Left lobe of liver (tissue), 2 donors: Measurements from ENCODE around the gene TESK2. TPM values are rescaled to one million over a fixed set of nuclear protein-coding genes. Genes with fewer than 3 reads are reported as not detected.
"Not testable (repeated sequence)": the region's sequence is repeated elsewhere in the genome, so short reads cannot be mapped to it uniquely, and the experiment has no call there.

Experiments
- ATAC-seq: fragments of 200-7000 bp; cut with Tn5 transposase; one replicate; pipeline ENCODE4 v1.9.1; 2020; ENCODE audit warnings: mild to moderate bottlenecking, moderate library complexity
- DNase-seq: peaks from one replicate; pipeline ENCODE4 v3.0.0-alpha.2; 2020; ENCODE audit warnings: low spot score
- total RNA-seq: library from RNA; stranded (reverse); gene quantifications from one replicate; pipeline ENCODE4 v1.2.1, GENCODE V29; 2021
- donor health status: DM: no; HTN: no; CAD: no; lungs with moderate emphysema.
- donor health status: DM: no; HTN: yes; CAD: no.

The TESK2 gene
- total RNA-seq, 1 donor from 2014 or later, result 7.0 TPM

GRCh38 chr1:45478121-45478814 is 12.7 kb downstream of the TESK2 start:
- ATAC-seq, result no peak
- no peak for DNase-seq

GRCh38 chr1:45477646-45478045 is 13.3 kb downstream of the TESK2 start:
- ATAC-seq (no peak), DNase-seq (no peak)

GRCh38 chr1:45474194-45474593 is 16.8 kb downstream of the TESK2 start:
- DNase-seq, ATAC-seq: not testable (repeated sequence)

GRCh38 chr1:45473302-45473701 is 17.7 kb downstream of the TESK2 start:
- no peak for ATAC-seq
- DNase-seq, result no peak

GRCh38 chr1:45470306-45470798 is 20.6 kb downstream of the TESK2 start:
- ATAC-seq (no peak), DNase-seq (no peak)

GRCh38 chr1:45467353-45467752 is 23.6 kb downstream of the TESK2 start:
- not testable (repeated sequence) for ATAC-seq, DNase-seq

GRCh38 chr1:45465277-45465676 is 25.7 kb downstream of the TESK2 start:
- ATAC-seq (no peak), DNase-seq (no peak)

GRCh38 chr1:45458894-45459293 is 32.1 kb downstream of the TESK2 start:
- no peak for DNase-seq
- ATAC-seq, result no peak

GRCh38 chr1:45456531-45456930 is 34.4 kb downstream of the TESK2 start:
- ATAC-seq (peak; percentile 68), DNase-seq (no peak)

- no peak for ATAC-seq
These were observed 35.8 kb downstream of the TESK2 start for GRCh38 chr1:45455162-45455561.

GRCh38 chr1:45454464-45454863 is 36.5 kb downstream of the TESK2 start:
- DNase-seq, result no peak
- ATAC-seq, result no peak

More at GRCh38 chr1:45455162-45455561, 35.8 kb downstream of the TESK2 start:
- no peak for DNase-seq

- ATAC-seq, result no peak
- DNase-seq, result no peak
These were observed 38.5 kb downstream of the TESK2 start for GRCh38 chr1:45452503-45452902.

GRCh38 chr1:45448357-45448756 is 42.6 kb downstream of the TESK2 start:
- ATAC-seq (no peak), DNase-seq (no peak)

GRCh38 chr1:45446950-45447672 is 43.9 kb downstream of the TESK2 start:
- ATAC-seq, result peak; percentile 13

GRCh38 chr1:45446530-45446929 is 44.4 kb downstream of the TESK2 start:
- ATAC-seq (peak; percentile 69), DNase-seq (no peak)

More at GRCh38 chr1:45446950-45447672, 43.9 kb downstream of the TESK2 start:
- DNase-seq, result no peak

- no peak for ATAC-seq
- no peak for DNase-seq
These were observed 46.3 kb downstream of the TESK2 start for GRCh38 chr1:45444609-45445131.

GRCh38 chr1:45443580-45444446 is 47.1 kb downstream of the TESK2 start:
- ATAC-seq (peak; percentile 37), DNase-seq (no peak)

GRCh38 chr1:45442272-45442671 is 48.7 kb downstream of the TESK2 start:
- no peak for DNase-seq

GRCh38 chr1:45437323-45437722 is 53.6 kb downstream of the TESK2 start:
- ATAC-seq (no peak), DNase-seq (no peak)

More at GRCh38 chr1:45442272-45442671, 48.7 kb downstream of the TESK2 start:
- no peak for ATAC-seq

- ATAC-seq, result no peak
- no peak for DNase-seq
These were observed 60.5 kb downstream of the TESK2 start for GRCh38 chr1:45430490-45430889.
